ENCODE results near the gene ZFYVE19. TPM values are rescaled to one million over a fixed set of nuclear protein-coding genes. Genes with fewer than 3 reads are reported as not detected.
A peak's percentile ranks its signal among the peaks of the same experiment; 100 is the strongest.

The ZFYVE19 gene
- total RNA-seq, 4 donors from 2014 or later: 61.2 to 91.6 (median 69.9) TPM

GRCh38 chr15:40855706-40856234 is 48.9 kb downstream of the ZFYVE19 start:
- Histone ChIP-seq H3K36me3 (peaks cover 0 to 7% (median 0%) of the 10 kb centered on the region in 4 donors), H3K4me1 (peaks cover 3 to 54% (median 42%) of the 10 kb centered on the region in 4 donors), H3K27me3 (no peaks in the 10 kb centered on the region), H3K9me3 (no peaks in the 10 kb centered on the region), H3K4me3 (no peak overlapping the region), H3K27ac (peak overlapping the region in 2 of 4 donors; percentile 78 to 83)
- intact Hi-C loops (cut with DNase I; ENCODE audit: low total_unique reads) (no loop called here), in situ Hi-C loops (cut with MboI; ENCODE audit: low pct_ligation_motif_present in 1 of 4, low pct_unique_long_range_greater_than_20kb in 1 of 4, low sequenced_read_pairs in 3 of 4) (loop anchor here in 1 of 4 donors (5.0 kb wide), 1 partner anchor 37 kb away; the partner anchor contains the start of gene VPS18)
- TF ChIP-seq POLR2AphosphoS5 (IDR thresholded peaks at IDR 0.05) (no peak), CTCF (IDR thresholded peaks at IDR 0.05) (no peak)
- 82% methylated on average over 13 of the region's 13 CpGs; no CpG with 5 or more reads in 1 of the 2 donors for WGBS, 2 donors (ENCODE audit: low coverage in 1 of 2)
- DNase-seq: no peak

GRCh38 chr15:40856746-40857145 is 49.9 kb downstream of the ZFYVE19 start:
- Histone ChIP-seq H3K4me3 (no peak overlapping the region), H3K27me3 (no peaks in the 10 kb centered on the region), H3K9me3 (no peaks in the 10 kb centered on the region), H3K36me3 (peaks cover 0 to 7% (median 0%) of the 10 kb centered on the region in 4 donors), H3K27ac (peak overlapping the region; percentile 73 to 83 (median 76)), H3K4me1 (peaks cover 3 to 50% (median 39%) of the 10 kb centered on the region in 4 donors)
- TF ChIP-seq CTCF (IDR thresholded peaks at IDR 0.05) (no peak), POLR2A (IDR thresholded peaks at IDR 0.05) (no peak), EP300 (IDR thresholded peaks at IDR 0.05; ENCODE audit: low read depth) (no peak)
- no peak for DNase-seq
- intact Hi-C loops (cut with DNase I; ENCODE audit: low total_unique reads) (no loop called here), in situ Hi-C loops (cut with MboI; ENCODE audit: low pct_ligation_motif_present in 1 of 4, low pct_unique_long_range_greater_than_20kb in 1 of 4, low sequenced_read_pairs in 3 of 4) (loop anchor here in 1 of 4 donors (5.0 kb wide), 1 partner anchor 36 kb away; the partner anchor contains the start of gene VPS18)
- WGBS, 2 donors (ENCODE audit: low coverage in 1 of 2): 57% methylated on average over 7 of the region's 8 CpGs; no CpG with 5 or more reads in 1 of the 2 donors

GRCh38 chr15:40857601-40858341 is 50.9 kb downstream of the ZFYVE19 start:
- Histone ChIP-seq H3K27ac (peak overlapping the region; percentile 73 to 83 (median 76)), H3K9me3 (no peaks in the 10 kb centered on the region), H3K27me3 (no peaks in the 10 kb centered on the region), H3K4me3 (no peak overlapping the region), H3K4me1 (peaks cover 3 to 46% (median 37%) of the 10 kb centered on the region in 4 donors), H3K36me3 (peaks cover 0 to 7% (median 0%) of the 10 kb centered on the region in 4 donors)
- intact Hi-C loops (cut with DNase I; ENCODE audit: low total_unique reads) (loop anchor here (2.0 kb wide), 1 partner anchor 35 kb away; no protein-coding TSS in a partner anchor), in situ Hi-C loops (cut with MboI; ENCODE audit: low pct_ligation_motif_present in 1 of 4, low pct_unique_long_range_greater_than_20kb in 1 of 4, low sequenced_read_pairs in 3 of 4) (loop anchor here in 1 of 4 donors (5.0 kb wide), 1 partner anchor 35 kb away; the partner anchor contains the start of gene VPS18)
- no peak for TF ChIP-seq EP300 (IDR thresholded peaks at IDR 0.05; ENCODE audit: low read depth)
- TF ChIP-seq POLR2A (IDR thresholded peaks at IDR 0.05): no peak
- peak in 2 of 3 donors; percentile 55 to 64 for TF ChIP-seq POLR2AphosphoS5 (IDR thresholded peaks at IDR 0.05)
- peak; percentile 95 to 99 (median 98) for TF ChIP-seq CTCF (IDR thresholded peaks at IDR 0.05)
- WGBS, 2 donors (ENCODE audit: low coverage in 1 of 2): 28 to 51% methylated on average over 3 to 15 of the region's 15 CpGs
- DNase-seq: peak; percentile 91

GRCh38 chr15:40858706-40859105 is 51.8 kb downstream of the ZFYVE19 start:
- DNase-seq: no peak
- no peak overlapping the region for H3K4me3 ChIP-seq
- intact Hi-C loops (cut with DNase I; ENCODE audit: low total_unique reads) (loop anchor here (2.0 kb wide), 1 partner anchor 34 kb away; no protein-coding TSS in a partner anchor), in situ Hi-C loops (cut with MboI; ENCODE audit: low pct_ligation_motif_present in 1 of 4, low pct_unique_long_range_greater_than_20kb in 1 of 4, low sequenced_read_pairs in 3 of 4) (loop anchor here in 1 of 4 donors (5.0 kb wide), 1 partner anchor 34 kb away; the partner anchor contains the start of gene VPS18)
- no peaks in the 10 kb centered on the region for H3K27me3 ChIP-seq
- TF ChIP-seq CTCF (IDR thresholded peaks at IDR 0.05): no peak
- no peak for TF ChIP-seq POLR2A (IDR thresholded peaks at IDR 0.05)
- TF ChIP-seq POLR2AphosphoS5 (IDR thresholded peaks at IDR 0.05): no peak
- no peak for TF ChIP-seq EP300 (IDR thresholded peaks at IDR 0.05; ENCODE audit: low read depth)
- no peaks in the 10 kb centered on the region for H3K9me3 ChIP-seq
- 63 to 100% methylated on average over 1 to 10 of the region's 10 CpGs for WGBS, 2 donors (ENCODE audit: low coverage in 1 of 2)
- H3K27ac ChIP-seq: peak overlapping the region in 3 of 4 donors; percentile 2 to 83 (median 74)
- peaks cover 3 to 50% (median 42%) of the 10 kb centered on the region in 4 donors for H3K4me1 ChIP-seq
- peaks cover 0 to 7% (median 0%) of the 10 kb centered on the region in 4 donors for H3K36me3 ChIP-seq

Measured in transverse colon (tissue), 4 donors.